Natural killer cell (primary cell): ENCODE results near the gene ADGRL2. TPM values are rescaled to one million over a fixed set of nuclear protein-coding genes. Genes with fewer than 3 reads are reported as not detected.

ENCODE experiments used
- ATAC-seq, 3 donors: fragments of 150-1000 bp in 2 of 3; fragments of 200-7000 bp in 1 of 3; cut with Tn5 transposase; 1 replicate in 1 of 3; 2 replicates in 2 of 3; pipeline ENCODE4 v1.10.0; 2021; ENCODE audit warnings: mild to moderate bottlenecking in 2 of 3, moderate library complexity in 2 of 3
- DNase-seq, 2 donors: peaks; one replicate each; pipeline versions ENCODE4 v3.0.0 to v3.0.0-alpha.2; 2013 to 2021; ENCODE audit warnings: mixed read lengths in 1 of 2
- H3K27ac ChIP-seq: one replicate; pipeline ENCODE4 v1.5.1; 2013; ENCODE audit warnings: mild to moderate bottlenecking, low read length
- H3K27me3 ChIP-seq: one replicate; pipeline ENCODE4 v1.6.1; 2013; ENCODE audit warnings: low read length; ENCODE audit not compliant: control insufficient read depth, insufficient read depth
- H3K36me3 ChIP-seq: one replicate; pipeline ENCODE4 v1.6.1; 2013; ENCODE audit warnings: low read length; ENCODE audit not compliant: control insufficient read depth, insufficient read depth
- H3K4me1 ChIP-seq: one replicate; pipeline ENCODE4 v1.6.1; 2013; ENCODE audit warnings: low read length; ENCODE audit not compliant: control insufficient read depth, insufficient read depth
- H3K4me3 ChIP-seq: one replicate; pipeline ENCODE4 v1.5.1; 2013; ENCODE audit warnings: low read length
- H3K9me3 ChIP-seq: one replicate; pipeline ENCODE4 v1.6.1; 2013; ENCODE audit warnings: low read length; ENCODE audit not compliant: control insufficient read depth, insufficient read depth
- H3K27ac Mint-ChIP-seq, 2 donors: one replicate each; pipeline ENCODE4 v1.8.0; 2022; ENCODE audit warnings: mild to moderate bottlenecking in 2 of 2, mixed read lengths in 2 of 2, moderate library complexity in 1 of 2
- H3K27me3 Mint-ChIP-seq, 2 donors: one replicate each; pipeline ENCODE4 v1.8.0; 2022; ENCODE audit warnings: low read depth in 2 of 2, mixed read lengths in 2 of 2
- H3K36me3 Mint-ChIP-seq: one replicate; pipeline ENCODE4 v1.8.0; 2022; ENCODE audit warnings: mixed read lengths
- H3K4me1 Mint-ChIP-seq, 2 donors: one replicate each; pipeline ENCODE4 v1.8.0; 2022; ENCODE audit warnings: mixed read lengths in 2 of 2
- H3K4me3 Mint-ChIP-seq: one replicate; pipeline ENCODE4 v1.8.0; 2022; ENCODE audit warnings: mild to moderate bottlenecking, moderate library complexity, mixed read lengths
- H3K9me3 Mint-ChIP-seq, 2 donors: one replicate each; pipeline ENCODE4 v1.8.0; 2022; ENCODE audit warnings: mixed read lengths in 2 of 2
- WGBS: methylation state at CpG from one replicate; pipeline ENCODE4 v1.1.7; 2013; ENCODE audit warnings: missing lambda C conversion rate; ENCODE audit not compliant: insufficient coverage; 5-methylcytosine and 5-hydroxymethylcytosine counted together
- intact Hi-C: fragments of 100-400 bp; cut with micrococcal nuclease; formaldehyde crosslinking; loops from one replicate; pipeline ENCODE4 v1.14.2; 2022
- total RNA-seq, 4 donors: library from RNA; stranded (reverse); fragments of 120-200 nt in 1 of 4; gene quantifications; one replicate each; pipeline versions ENCODE4 v1.2.3 to v1.2.4, GENCODE V29; 2013 to 2022
- TF ChIP-seq, protein P1 (sequence below): fragments of 200-600 bp; IDR thresholded peaks from one replicate; pipeline ENCODE4 v1.8.0; 2022; ENCODE audit warnings: antibody characterized with exemption

ADGRL2 gene
- total RNA-seq, 3 donors from 2014 or later (not counting 1 experiment from before 2014, with no cell fraction given), result not detected

- Mint-ChIP-seq H3K4me3 (no peak overlapping the region), H3K27me3 (no peaks in the 10 kb centered on the region), H3K9me3 (peaks cover 6 to 8% of the 10 kb centered on the region in 2 donors), H3K27ac (no peak overlapping the region), H3K36me3 (no peaks in the 10 kb centered on the region), H3K4me1 (no peaks in the 10 kb centered on the region)
- TF ChIP-seq, protein P1, sequence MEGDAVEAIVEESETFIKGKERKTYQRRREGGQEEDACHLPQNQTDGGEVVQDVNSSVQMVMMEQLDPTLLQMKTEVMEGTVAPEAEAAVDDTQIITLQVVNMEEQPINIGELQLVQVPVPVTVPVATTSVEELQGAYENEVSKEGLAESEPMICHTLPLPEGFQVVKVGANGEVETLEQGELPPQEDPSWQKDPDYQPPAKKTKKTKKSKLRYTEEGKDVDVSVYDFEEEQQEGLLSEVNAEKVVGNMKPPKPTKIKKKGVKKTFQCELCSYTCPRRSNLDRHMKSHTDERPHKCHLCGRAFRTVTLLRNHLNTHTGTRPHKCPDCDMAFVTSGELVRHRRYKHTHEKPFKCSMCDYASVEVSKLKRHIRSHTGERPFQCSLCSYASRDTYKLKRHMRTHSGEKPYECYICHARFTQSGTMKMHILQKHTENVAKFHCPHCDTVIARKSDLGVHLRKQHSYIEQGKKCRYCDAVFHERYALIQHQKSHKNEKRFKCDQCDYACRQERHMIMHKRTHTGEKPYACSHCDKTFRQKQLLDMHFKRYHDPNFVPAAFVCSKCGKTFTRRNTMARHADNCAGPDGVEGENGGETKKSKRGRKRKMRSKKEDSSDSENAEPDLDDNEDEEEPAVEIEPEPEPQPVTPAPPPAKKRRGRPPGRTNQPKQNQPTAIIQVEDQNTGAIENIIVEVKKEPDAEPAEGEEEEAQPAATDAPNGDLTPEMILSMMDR, result no peak
- no peak for DNase-seq
- H3K9me3 ChIP-seq, result no peaks in the 10 kb centered on the region
- H3K4me3 ChIP-seq, result no peak overlapping the region
- H3K27me3 ChIP-seq, result no peaks in the 10 kb centered on the region
- intact Hi-C loops, result no loop called here
- no peaks in the 10 kb centered on the region for H3K36me3 ChIP-seq
- H3K4me1 ChIP-seq, result no peaks in the 10 kb centered on the region
- WGBS, result 88% methylated on average over 2 of the region's 2 CpGs
- no peak overlapping the region for H3K27ac ChIP-seq
- no peak for ATAC-seq
These were observed 43.7 kb downstream of the ADGRL2 start for GRCh38 chr1:81844477-81844876.

DNA sequence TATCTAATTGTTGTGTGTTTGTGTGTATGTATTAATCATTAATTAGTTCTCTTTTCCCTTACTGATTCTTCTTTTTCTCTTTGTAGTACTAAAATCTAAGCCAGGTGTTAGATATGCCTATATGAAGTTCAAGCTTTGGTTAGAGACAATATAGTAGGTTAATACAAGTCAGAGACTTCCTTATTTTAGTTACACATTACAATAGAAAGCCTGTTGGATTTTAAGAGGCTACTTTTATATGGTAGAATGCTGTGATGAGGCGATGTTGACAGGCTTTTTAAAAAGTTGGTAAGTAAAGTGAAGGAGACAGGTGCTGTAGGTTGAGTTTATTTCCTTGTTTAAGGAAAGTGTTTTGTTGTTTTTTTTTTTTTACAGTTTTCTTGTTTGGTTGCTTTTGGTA is 45.9 kb downstream of the ADGRL2 start:
- Mint-ChIP-seq H3K27ac (no peak overlapping the region), H3K4me3 (no peak overlapping the region), H3K4me1 (no peaks in the 10 kb centered on the region), H3K27me3 (no peaks in the 10 kb centered on the region), H3K9me3 (peaks cover 8 to 12% of the 10 kb centered on the region in 2 donors), H3K36me3 (no peaks in the 10 kb centered on the region)
- no peak for ATAC-seq
- no peak overlapping the region for H3K27ac ChIP-seq
- DNase-seq, result no peak
- no peak overlapping the region for H3K4me3 ChIP-seq
- intact Hi-C loops, result no loop called here
- no peaks in the 10 kb centered on the region for H3K36me3 ChIP-seq
- H3K27me3 ChIP-seq, result no peaks in the 10 kb centered on the region
- no peaks in the 10 kb centered on the region for H3K9me3 ChIP-seq
- TF ChIP-seq, protein P1, result no peak
- 76% methylated on average over 1 of the region's 1 CpG for WGBS
- H3K4me1 ChIP-seq, result no peaks in the 10 kb centered on the region

DNA sequence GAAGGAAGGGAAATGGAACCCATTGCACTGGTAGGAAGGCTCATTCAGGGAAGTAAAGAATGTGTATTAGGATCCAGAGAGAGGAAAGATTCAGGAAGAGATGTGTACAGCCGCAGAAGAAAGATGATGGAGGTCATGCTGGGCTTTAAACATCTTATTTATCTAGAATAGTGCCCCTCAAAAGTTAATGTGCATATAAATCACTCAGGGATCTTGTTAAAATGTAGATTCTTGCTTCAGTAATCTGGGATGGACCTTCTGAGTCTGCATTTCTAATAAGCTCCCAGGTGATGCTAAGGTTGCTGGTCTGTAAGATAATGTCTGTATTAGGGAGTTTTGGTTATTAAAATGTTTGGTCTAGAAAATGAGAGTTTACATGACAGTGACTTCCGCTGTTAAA is 46.3 kb downstream of the ADGRL2 start:
- no peaks in the 10 kb centered on the region for H3K36me3 Mint-ChIP-seq
- intact Hi-C loops, result no loop called here
- Histone ChIP-seq H3K4me1 (no peaks in the 10 kb centered on the region), H3K27me3 (no peaks in the 10 kb centered on the region), H3K36me3 (no peaks in the 10 kb centered on the region), H3K4me3 (no peak overlapping the region), H3K27ac (no peak overlapping the region), H3K9me3 (no peaks in the 10 kb centered on the region)
- ATAC-seq (no peak), DNase-seq (no peak)
- TF ChIP-seq, protein P1, result no peak
- H3K9me3 Mint-ChIP-seq, result peaks cover 6 to 12% of the 10 kb centered on the region in 2 donors
- no peaks in the 10 kb centered on the region for H3K27me3 Mint-ChIP-seq
- no peak overlapping the region for H3K27ac Mint-ChIP-seq
- no peak overlapping the region for H3K4me3 Mint-ChIP-seq
- WGBS, result 100% methylated on average over 1 of the region's 2 CpGs
- no peaks in the 10 kb centered on the region for H3K4me1 Mint-ChIP-seq

DNA sequence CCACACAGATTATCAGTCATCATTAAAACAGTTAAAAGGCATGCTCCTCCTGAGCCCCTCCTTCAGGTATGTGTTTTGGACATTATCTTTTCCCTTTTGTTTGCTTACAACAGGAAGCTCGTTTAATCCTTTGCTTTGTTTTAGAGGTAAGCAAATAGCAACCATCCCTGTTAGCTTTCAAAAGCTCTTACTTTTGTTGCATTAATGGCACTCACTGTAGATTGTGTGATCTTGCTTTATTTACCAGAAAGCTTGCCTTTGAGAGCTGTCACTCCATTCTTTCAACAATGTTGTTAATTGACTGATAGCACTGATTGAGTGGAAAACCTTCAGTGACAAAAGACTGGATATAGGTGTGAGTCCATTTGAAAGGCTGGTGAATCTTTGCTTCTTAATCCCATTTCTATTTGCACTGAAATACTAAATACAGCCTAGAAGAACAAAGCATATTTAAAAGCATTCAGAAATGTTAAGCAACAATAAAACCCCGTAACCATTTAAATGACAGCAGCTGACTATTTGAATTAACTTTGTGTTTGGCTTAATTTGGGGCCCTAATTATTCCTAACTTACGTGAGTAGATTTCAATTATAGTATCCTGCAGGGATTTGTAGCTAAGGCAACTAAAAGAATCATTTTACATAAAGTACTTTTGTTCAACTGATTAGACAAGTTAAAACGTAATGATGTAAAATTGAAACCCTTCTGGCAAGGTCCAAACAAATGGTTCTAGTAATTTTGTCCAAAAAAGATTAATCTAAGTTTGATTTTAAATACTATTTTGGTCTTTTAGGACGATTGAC is 48.3 kb downstream of the ADGRL2 start:
- H3K36me3 Mint-ChIP-seq, result no peaks in the 10 kb centered on the region
- no peaks in the 10 kb centered on the region for H3K27me3 Mint-ChIP-seq

More for the DNA sequence above, 48.3 kb downstream of the ADGRL2 start:
- Histone ChIP-seq H3K27me3 (no peaks in the 10 kb centered on the region), H3K36me3 (no peaks in the 10 kb centered on the region), H3K27ac (no peak overlapping the region), H3K4me1 (no peaks in the 10 kb centered on the region), H3K9me3 (no peaks in the 10 kb centered on the region), H3K4me3 (no peak overlapping the region)
- TF ChIP-seq, protein P1, result no peak
- intact Hi-C loops, result no loop called here
- no peaks in the 10 kb centered on the region for H3K4me1 Mint-ChIP-seq
- no peak overlapping the region for H3K27ac Mint-ChIP-seq
- no peak for DNase-seq
- ATAC-seq, result no peak
- 59% methylated on average over 3 of the region's 5 CpGs for WGBS
- no peak overlapping the region for H3K4me3 Mint-ChIP-seq
- H3K9me3 Mint-ChIP-seq, result peaks cover 6 to 12% of the 10 kb centered on the region in 2 donors
